H1 (cell line): ENCODE results near the gene NDUFAF8. TPM values are rescaled to one million over a fixed set of nuclear protein-coding genes. Genes with fewer than 3 reads are reported as not detected.

Experiments used
- CTCF ChIA-PET: fragments of 300-600 bp; sonication (Branson Sonifier 250); formaldehyde crosslinking; loops from one replicate; lab custom pipeline; 2021; ENCODE audit not compliant: partially characterized antibody; lab: Charles Lee
- POLR2A ChIA-PET: fragments of 300-600 bp; sonication (Branson Sonifier 250); formaldehyde crosslinking; loops from one replicate; lab custom pipeline; 2021; ENCODE audit warnings: inconsistent platforms; ENCODE audit not compliant: partially characterized antibody; lab: Charles Lee
- DNase-seq, 2 experiments: peaks; one replicate each; pipeline versions ENCODE4 v3.0.0 to v3.0.0-alpha.2; 2010 to 2022; ENCODE audit warnings: low spot score in 2 of 2, low read depth in 1 of 2, mixed read lengths in 1 of 2
- FAIRE-seq: peaks from 2 replicates; lab custom pipeline; 2011; peaks lifted over from hg19 to GRCh38; lab: Jason Lieb, UNC
- H2AFZ ChIP-seq: 2 replicates; pipeline ENCODE4 v1.8.1; 2012; ENCODE audit warnings: low read length, inconsistent platforms
- H2AK5ac ChIP-seq: 2 replicates; pipeline ENCODE4 v1.6.1; 2013; ENCODE audit warnings: low read depth, low read length
- H2BK120ac ChIP-seq: replicated peaks from 2 replicates; pipeline ENCODE3; 2013; ENCODE audit warnings: low read depth, low read length, inconsistent platforms
- H2BK12ac ChIP-seq: 2 replicates; pipeline ENCODE4 v1.6.1; 2013; ENCODE audit warnings: low read depth, low read length
- H2BK15ac ChIP-seq: 2 replicates; pipeline ENCODE4 v1.6.1; 2013; ENCODE audit warnings: low read length
- H2BK20ac ChIP-seq: 2 replicates; pipeline ENCODE4 v1.6.1; 2013; ENCODE audit warnings: low read length
- H2BK5ac ChIP-seq: 2 replicates; pipeline ENCODE4 v1.6.1; 2013; ENCODE audit warnings: low read depth, low read length
- H3K14ac ChIP-seq: 2 replicates; pipeline ENCODE4 v1.6.1; 2013; ENCODE audit warnings: inconsistent platforms; ENCODE audit not compliant: insufficient read length
- H3K18ac ChIP-seq: 2 replicates; pipeline ENCODE4 v1.6.1; 2013; ENCODE audit warnings: low read length; ENCODE audit errors: extremely low read depth
- H3K23ac ChIP-seq: 2 replicates; pipeline ENCODE4 v1.6.1; 2013; ENCODE audit warnings: inconsistent platforms; ENCODE audit not compliant: insufficient read length
- H3K23me2 ChIP-seq: 2 replicates; pipeline ENCODE4 v1.6.1; 2013; ENCODE audit warnings: low read depth, low read length
- H3K27ac ChIP-seq: 2 replicates; pipeline ENCODE4 v1.6.1; 2011; ENCODE audit warnings: low read depth, low read length, inconsistent platforms
- H3K27me3 ChIP-seq, 4 experiments: replicated peaks in 1 of 4; 1 replicate in 1 of 4; 2 replicates in 3 of 4; pipeline versions ENCODE4 v1.6.1 to v1.8.1; 2011 to 2013; ENCODE audit warnings: low read length in 3 of 4, mild to moderate bottlenecking in 3 of 4, inconsistent platforms in 2 of 4, mixed read lengths in 2 of 4, moderate library complexity in 1 of 4; ENCODE audit not compliant: control insufficient read depth in 3 of 4, insufficient read depth in 3 of 4; ENCODE audit errors: extremely low read depth in 1 of 4
- H3K36me3 ChIP-seq, 4 experiments: 2 replicates each; pipeline versions ENCODE4 v1.6.1 to v1.8.1; 2011 to 2013; ENCODE audit warnings: mild to moderate bottlenecking in 4 of 4, low read length in 3 of 4, moderate library complexity in 2 of 4, control low read depth in 1 of 4, inconsistent platforms in 1 of 4; ENCODE audit not compliant: insufficient read depth in 4 of 4, control insufficient read depth in 2 of 4
- H3K4ac ChIP-seq: replicated peaks from 2 replicates; pipeline ENCODE3; 2013; ENCODE audit warnings: low read length, low read depth, mixed read lengths, inconsistent platforms; ENCODE audit not compliant: insufficient read length
- H3K4me1 ChIP-seq, 4 experiments: replicated peaks in 1 of 4; 1 replicate in 1 of 4; 2 replicates in 3 of 4; pipeline versions ENCODE4 v1.6.1 to v1.8.1; 2011 to 2013; ENCODE audit warnings: low read length in 3 of 4, inconsistent platforms in 2 of 4, mixed read lengths in 1 of 4; ENCODE audit not compliant: insufficient read depth in 4 of 4, control insufficient read depth in 3 of 4
- H3K4me2 ChIP-seq, 2 experiments: 2 replicates each; pipeline versions ENCODE4 v1.6.1 to v1.8.1; 2011 to 2013; ENCODE audit warnings: low read depth in 2 of 2, low read length in 2 of 2, control low read depth in 1 of 2, inconsistent platforms in 1 of 2, mild to moderate bottlenecking in 1 of 2; ENCODE audit not compliant: insufficient read depth in 1 of 2
- H3K4me3 ChIP-seq, 4 experiments: fragments of 200-600, 300-600 bp in 1 of 4; sonication (generic), shearing (Covaris generic), sonication (Bioruptor Twin) in 1 of 4; 2 replicates each; pipeline versions ENCODE4 v1.5.1 to v1.8.1; 2011 to 2016; ENCODE audit warnings: low read length in 4 of 4, low read depth in 3 of 4, control low read depth in 2 of 4, inconsistent platforms in 2 of 4, mild to moderate bottlenecking in 2 of 4, mixed read lengths in 1 of 4, moderate library complexity in 1 of 4; ENCODE audit not compliant: insufficient read depth in 2 of 4; ENCODE audit errors: extremely low read depth in 1 of 4
- H3K56ac ChIP-seq: replicated peaks from 2 replicates; pipeline ENCODE3; 2013; ENCODE audit warnings: low read depth, mild to moderate bottlenecking, mixed read lengths, low read length, inconsistent platforms; ENCODE audit not compliant: insufficient read length
- H3K79me1 ChIP-seq: 2 replicates; pipeline ENCODE4 v1.6.1; 2013; ENCODE audit warnings: low read depth, low read length, control low read depth
- H3K79me2 ChIP-seq, 2 experiments: 2 replicates each; pipeline versions ENCODE4 v1.6.1 to v1.8.1; 2012 to 2013; ENCODE audit warnings: low read length in 2 of 2, mild to moderate bottlenecking in 2 of 2, inconsistent platforms in 1 of 2; ENCODE audit not compliant: insufficient read depth in 2 of 2, control insufficient read depth in 1 of 2
- H3K9ac ChIP-seq, 4 experiments: replicated peaks in 1 of 4; 1 replicate in 1 of 4; 2 replicates in 3 of 4; pipeline versions ENCODE4 v1.6.1 to v1.8.1; 2011 to 2013; ENCODE audit warnings: low read depth in 3 of 4, low read length in 3 of 4, control low read depth in 2 of 4, mild to moderate bottlenecking in 2 of 4, moderate library complexity in 2 of 4, inconsistent platforms in 1 of 4; ENCODE audit errors: extremely low read depth in 1 of 4
- H3K9me3 ChIP-seq, 2 experiments: 2 replicates each; pipeline versions ENCODE4 v1.6.1 to v1.8.1; 2012 to 2013; ENCODE audit warnings: mild to moderate bottlenecking in 2 of 2, moderate library complexity in 2 of 2, control low read depth in 1 of 2, inconsistent platforms in 1 of 2, low read depth in 1 of 2, low read length in 1 of 2, mixed read lengths in 1 of 2; ENCODE audit not compliant: insufficient read depth in 2 of 2
- H4K20me1 ChIP-seq, 2 experiments: replicated peaks in 1 of 2; 2 replicates each; pipeline versions ENCODE3 to v1.8.1; 2011 to 2013; ENCODE audit warnings: inconsistent platforms in 2 of 2, low read length in 2 of 2, mild to moderate bottlenecking in 1 of 2; ENCODE audit not compliant: insufficient read depth in 2 of 2, control insufficient read depth in 1 of 2
- H4K5ac ChIP-seq: 2 replicates; pipeline ENCODE4 v1.6.1; 2013; ENCODE audit warnings: low read length, low read depth, mixed read lengths, inconsistent platforms; ENCODE audit not compliant: insufficient read length
- H4K8ac ChIP-seq: 2 replicates; pipeline ENCODE4 v1.8.0; 2013; ENCODE audit warnings: mild to moderate bottlenecking, moderate library complexity, low read length, inconsistent platforms; ENCODE audit not compliant: insufficient read depth; ENCODE audit errors: extremely low read depth
- H4K91ac ChIP-seq: replicated peaks from 2 replicates; pipeline ENCODE3; 2013; ENCODE audit warnings: low read length, mixed read lengths, inconsistent platforms; ENCODE audit not compliant: insufficient read length
- ATF3 ChIP-seq: IDR thresholded peaks from 2 replicates; pipeline ENCODE4 v1.6.1; 2011; ENCODE audit warnings: low read depth, mild to moderate bottlenecking, low read length; ENCODE audit not compliant: insufficient read depth
- CEBPB ChIP-seq: IDR thresholded peaks from 2 replicates; pipeline ENCODE4 v1.6.1; 2012; ENCODE audit warnings: low read depth, low read length
- FOSL1 ChIP-seq: IDR thresholded peaks from 2 replicates; pipeline ENCODE4 v1.6.1; 2011; ENCODE audit warnings: mild to moderate bottlenecking, low read depth, low read length, moderate library complexity; ENCODE audit not compliant: insufficient read depth
- JUND ChIP-seq: IDR thresholded peaks from 2 replicates; pipeline ENCODE4 v1.6.1; 2011; ENCODE audit warnings: mild to moderate bottlenecking, improper control_type of control experiment, low read length
- KDM4A ChIP-seq: IDR thresholded peaks from one replicate; pipeline ENCODE4 v1.7.1; 2012; ENCODE audit warnings: low read depth, mild to moderate bottlenecking, moderate library complexity, low read length, inconsistent platforms; ENCODE audit not compliant: severe bottlenecking
- SAP30 ChIP-seq: fragments of 300-600 bp; sonication (generic); IDR thresholded peaks from 2 replicates; pipeline ENCODE4 v1.7.1; 2012; ENCODE audit warnings: low read length, moderate library complexity, mild to moderate bottlenecking, inconsistent platforms; ENCODE audit not compliant: insufficient read depth, insufficient replicate concordance
- SIN3A ChIP-seq, 2 experiments: IDR thresholded peaks in 1 of 2; conservative IDR thresholded peaks in 1 of 2; 2 replicates each; pipeline ENCODE4 v1.6.1; 2011 to 2012; ENCODE audit warnings: low read length in 2 of 2, improper control_type of control experiment in 1 of 2, low read depth in 1 of 2, mild to moderate bottlenecking in 1 of 2
- TAF7 ChIP-seq: optimal IDR thresholded peaks from 2 replicates; pipeline ENCODE3; 2011; ENCODE audit warnings: low read depth, mild to moderate bottlenecking, inconsistent platforms, low read length, moderate library complexity, borderline replicate concordance
- WGBS, 2 experiments: shearing (Covaris generic) in 1 of 2; methylation state at CpG; one replicate each; pipeline versions ENCODE4 v1.1.6 to v1.1.7; 2013 to 2015; ENCODE audit warnings: low lambda C conversion rate in 2 of 2, mixed read lengths in 2 of 2, inconsistent platforms in 1 of 2, low coverage in 1 of 2, missing lambda C conversion rate in 1 of 2; ENCODE audit not compliant: insufficient replicate concordance in 2 of 2, insufficient coverage in 1 of 2, insufficient read length in 1 of 2; ENCODE audit errors: extremely low coverage in 1 of 2, missing lambda C conversion rate in 1 of 2; 5-methylcytosine and 5-hydroxymethylcytosine counted together
- polyA plus RNA-seq, 7 experiments: library from polyadenylated mRNA; depleted of rRNA in 3 of 7; stranded (reverse) in 5 of 7; unstranded in 2 of 7; fragments of >200 nt in 5 of 7; fragments of 200-250 nt in 2 of 7; gene quantifications; 1 replicate in 5 of 7; 2 replicates in 1 of 7; 4 replicates in 1 of 7; pipeline versions ENCODE4 v1.2.1 to v1.2.3, GENCODE V29; 2011 to 2013; ENCODE audit warnings: missing spikeins in 2 of 7, mixed read lengths in 2 of 7
- total RNA-seq: library from RNA; stranded (reverse); fragmentation: NEBNext Ultra II Directional; extraction: Animal tissue kit (Norgen Biotek cat#: 25700); gene quantifications from 2 replicates; pipeline ENCODE4 v1.2.1, GENCODE V29; 2021

The NDUFAF8 gene
- total and polyA plus RNA-seq, 2 of the 8 experiments (the other 6 are each of a cell fraction or from before 2014, with no cell fraction given): 48.9 to 91.1 TPM

- H2BK120ac ChIP-seq: no peak overlapping the region
- TF ChIP-seq ATF3 (no peak), SAP30 (no peak), SIN3A (conservative IDR thresholded peaks at IDR 0.05 in 1 of 2, IDR thresholded peaks at IDR 0.05 in 1 of 2; ENCODE audit: low read depth in 1 of 2, low read length in 2 of 2) (no peak), TAF7 (no peak), CEBPB (no peak), JUND (no peak), KDM4A (no peak), FOSL1 (no peak)
Measured at GRCh38 chr17:81261582-81262336, 22.6 kb downstream of the NDUFAF8 start.

More at GRCh38 chr17:81261582-81262336, 22.6 kb downstream of the NDUFAF8 start:
- Histone ChIP-seq H3K9ac (no peak overlapping the region), H3K4me1 (no peaks in the 10 kb centered on the region), H3K4me2 (no peak overlapping the region), H3K23me2 (no peaks in the 10 kb centered on the region), H3K14ac (no peak overlapping the region), H3K79me1 (peaks cover 5% of the 10 kb centered on the region; the same call in 1 of the 2 replicates), H2BK15ac (no peak overlapping the region), H3K79me2 (no peaks in the 10 kb centered on the region), H2AK5ac (no peak overlapping the region), H3K18ac (no peak overlapping the region), H2AFZ (no peak overlapping the region), H3K27ac (no peak overlapping the region), H3K36me3 (peaks cover 0 to 7% (median 4%) of the 10 kb centered on the region in 4 experiments; a peak in 3 of 8 replicates), H3K56ac (no peak overlapping the region), H2BK5ac (no peak overlapping the region), H3K4ac (no peak overlapping the region), H3K27me3 (no peaks in the 10 kb centered on the region), H3K4me3 (no peak overlapping the region), H4K91ac (no peak overlapping the region), H4K20me1 (peaks cover 0 to 10% of the 10 kb centered on the region in 2 experiments), H2BK12ac (no peak overlapping the region), H3K23ac (no peak overlapping the region), H4K5ac (no peak overlapping the region), H4K8ac (no peak overlapping the region), H2BK20ac (no peak overlapping the region), H3K9me3 (no peaks in the 10 kb centered on the region)
- ChIA-PET CTCF (interaction anchor here (0.9 to 2.2 kb wide), 8 partner anchors 9 to 276 kb away, joined by 3 to 8 read pairs (median 3); no protein-coding TSS in a partner anchor), POLR2A (interaction anchor here (0.7 to 1.4 kb wide), 3 partner anchors 9 to 252 kb away, joined by 3 to 4 read pairs (median 3); no protein-coding TSS in a partner anchor)
- 92% methylated on average over 33 of the region's 36 CpGs; no CpG with 5 or more reads in 1 of the 2 experiments for WGBS, 2 experiments
- FAIRE-seq (no peak), DNase-seq (no peak)
